HK-2 (cell line): ENCODE measurements around the gene ZDHHC11B.
"Not testable (repeated sequence)": the region's sequence is repeated elsewhere in the genome, so short reads cannot be mapped to it uniquely, and the experiment has no call there.

Experiments
- DNase-seq: peaks from one replicate; pipeline ENCODE4 v3.0.0-alpha.2; 2018; ENCODE audit not compliant: unreplicated experiment

Gene ZDHHC11B

DNA sequence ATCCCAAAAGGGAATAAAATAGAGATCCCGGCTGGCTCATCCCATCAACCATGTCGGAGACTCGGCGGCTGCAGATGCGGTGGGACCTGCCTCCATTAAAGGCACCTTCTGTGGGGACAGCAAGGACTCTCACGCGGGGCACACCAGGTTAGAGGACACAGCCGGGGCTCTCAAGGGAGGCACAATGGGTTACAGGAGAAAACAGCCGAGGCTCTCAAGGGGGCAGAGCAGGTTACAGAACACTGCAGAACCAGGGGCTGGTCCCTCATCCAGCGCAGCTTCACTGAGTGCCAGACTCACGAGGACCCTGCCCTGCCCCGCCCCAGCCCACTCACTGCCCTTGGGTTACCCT is 98.4 kb downstream of the ZDHHC11B start:
- DNase-seq: not testable (repeated sequence)

DNA sequence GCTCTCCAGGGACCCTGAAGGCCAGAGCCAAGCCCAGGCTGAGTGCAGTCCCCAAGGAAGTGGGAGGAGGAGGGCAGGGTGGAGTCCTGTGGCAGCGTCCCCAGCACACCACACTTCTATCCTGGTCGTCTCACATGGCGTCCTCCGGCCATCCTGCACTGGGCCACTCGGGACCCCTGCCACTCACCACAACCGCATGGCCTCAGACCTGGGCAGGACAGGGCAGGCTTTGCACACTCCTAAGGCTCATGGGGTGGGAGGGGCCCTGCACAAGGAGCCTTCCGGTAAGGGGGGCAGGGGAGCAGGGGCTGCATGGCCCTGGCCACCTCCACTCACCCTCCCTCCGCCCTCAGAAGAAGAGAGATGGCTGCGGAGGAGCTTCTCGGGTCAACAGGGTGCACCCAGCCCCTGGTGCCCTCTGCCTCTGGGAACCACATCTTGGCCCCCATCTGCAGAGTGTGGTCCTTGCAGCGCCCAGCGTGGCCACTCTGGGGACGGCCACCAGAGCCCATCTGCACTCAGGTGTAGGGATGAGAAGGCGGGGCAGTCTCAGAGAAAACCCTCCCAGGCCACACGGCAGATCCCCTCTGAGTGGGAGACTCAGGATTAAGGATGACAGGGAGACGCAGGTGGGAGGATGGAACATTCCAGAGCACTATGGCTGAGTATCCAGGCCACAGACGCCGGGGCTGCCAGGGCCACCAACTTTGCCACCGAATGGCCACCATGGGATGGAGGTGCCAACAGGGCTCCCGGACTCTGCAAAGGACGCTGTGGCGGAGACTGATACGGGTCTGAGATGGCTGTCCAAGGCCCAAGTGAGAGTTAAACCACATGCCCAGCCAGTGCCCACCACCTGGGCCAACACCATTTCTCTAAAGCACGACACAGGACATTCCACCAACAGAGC is 99.0 kb downstream of the ZDHHC11B start:
- DNase-seq: no peak

GRCh38 chr5:684751-685216 is 99.7 kb downstream of the ZDHHC11B start:
- no peak for DNase-seq

- no peak for DNase-seq
Measured at GRCh38 chr5:683551-684481, 100.7 kb downstream of the ZDHHC11B start.

- DNase-seq: not testable (repeated sequence)
Measured at GRCh38 chr5:682651-683358, 101.7 kb downstream of the ZDHHC11B start.

DNA sequence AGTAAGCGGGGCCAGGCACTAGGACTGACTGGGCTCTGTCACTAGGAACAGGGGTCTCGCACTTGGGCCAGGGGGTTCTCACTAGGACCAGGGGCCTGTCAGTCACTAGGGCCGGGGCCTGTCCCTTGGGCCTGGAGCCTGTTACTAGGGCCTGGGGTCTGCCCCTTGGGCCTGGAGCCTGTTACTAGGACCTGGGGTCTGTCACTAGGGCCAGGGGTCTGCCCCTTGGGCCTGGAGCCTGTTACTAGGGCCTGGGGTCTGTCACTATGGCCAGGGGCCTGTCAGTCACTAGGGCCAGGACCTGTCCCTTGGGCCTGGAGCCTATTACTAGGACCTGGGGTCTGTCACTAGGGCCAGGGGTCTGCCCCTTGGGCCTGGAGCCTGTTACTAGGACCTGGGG is 102.3 kb downstream of the ZDHHC11B start:
- DNase-seq: not testable (repeated sequence)

DNA sequence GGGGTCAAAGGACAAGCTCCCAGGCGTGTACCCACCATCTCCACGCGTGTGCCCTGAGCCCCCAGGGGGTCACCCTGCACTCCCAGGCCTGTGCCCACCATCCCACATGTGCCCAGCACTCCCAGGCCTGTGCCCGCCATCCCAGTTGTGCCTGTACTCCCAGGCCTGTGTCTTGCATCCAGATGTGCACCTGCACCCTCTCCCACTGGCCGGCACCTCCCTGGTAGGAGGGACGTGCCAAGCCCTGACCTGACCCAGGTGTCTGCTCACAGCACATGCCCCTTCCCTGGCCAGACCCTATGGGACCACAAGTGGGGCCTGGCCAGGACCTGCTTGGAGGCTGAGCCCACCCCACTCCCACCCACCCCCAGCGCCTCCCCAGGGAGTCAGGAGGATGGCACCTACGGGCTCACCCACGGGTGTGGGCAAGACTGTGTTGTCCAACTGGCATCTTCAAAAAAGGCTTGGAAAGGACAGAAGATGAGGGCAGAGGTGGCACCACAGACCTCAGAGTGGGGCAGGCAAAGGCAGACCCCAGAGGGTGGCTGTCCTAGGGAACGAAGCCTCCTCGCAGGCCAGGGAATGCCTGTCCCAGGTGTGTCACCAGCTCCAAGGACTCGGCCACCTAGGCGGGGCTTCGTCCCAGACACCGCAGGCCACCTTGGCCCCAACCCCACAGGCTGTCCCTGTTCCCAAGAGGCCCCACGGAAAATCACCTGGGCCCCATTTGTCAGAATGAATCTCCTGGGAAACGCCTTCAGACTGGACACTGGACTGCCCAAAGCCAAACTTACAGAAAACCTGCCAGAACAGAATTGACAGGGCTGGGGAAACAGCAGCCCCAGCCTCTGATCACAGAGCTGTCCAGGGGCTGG is 103.0 kb downstream of the ZDHHC11B start:
- not testable (repeated sequence) for DNase-seq

- DNase-seq: not testable (repeated sequence)
Measured at GRCh38 chr5:680836-681235, 103.7 kb downstream of the ZDHHC11B start.

- not testable (repeated sequence) for DNase-seq
Measured at GRCh38 chr5:680118-680795, 104.3 kb downstream of the ZDHHC11B start.

GRCh38 chr5:679166-679895 is 105.2 kb downstream of the ZDHHC11B start:
- DNase-seq: not testable (repeated sequence)

- not testable (repeated sequence) for DNase-seq
Measured at GRCh38 chr5:678521-678920, 106.0 kb downstream of the ZDHHC11B start.

GRCh38 chr5:677131-678101 is 107.1 kb downstream of the ZDHHC11B start:
- DNase-seq: no peak

- no peak for DNase-seq
Measured at GRCh38 chr5:676699-677076, 107.8 kb downstream of the ZDHHC11B start.

DNA sequence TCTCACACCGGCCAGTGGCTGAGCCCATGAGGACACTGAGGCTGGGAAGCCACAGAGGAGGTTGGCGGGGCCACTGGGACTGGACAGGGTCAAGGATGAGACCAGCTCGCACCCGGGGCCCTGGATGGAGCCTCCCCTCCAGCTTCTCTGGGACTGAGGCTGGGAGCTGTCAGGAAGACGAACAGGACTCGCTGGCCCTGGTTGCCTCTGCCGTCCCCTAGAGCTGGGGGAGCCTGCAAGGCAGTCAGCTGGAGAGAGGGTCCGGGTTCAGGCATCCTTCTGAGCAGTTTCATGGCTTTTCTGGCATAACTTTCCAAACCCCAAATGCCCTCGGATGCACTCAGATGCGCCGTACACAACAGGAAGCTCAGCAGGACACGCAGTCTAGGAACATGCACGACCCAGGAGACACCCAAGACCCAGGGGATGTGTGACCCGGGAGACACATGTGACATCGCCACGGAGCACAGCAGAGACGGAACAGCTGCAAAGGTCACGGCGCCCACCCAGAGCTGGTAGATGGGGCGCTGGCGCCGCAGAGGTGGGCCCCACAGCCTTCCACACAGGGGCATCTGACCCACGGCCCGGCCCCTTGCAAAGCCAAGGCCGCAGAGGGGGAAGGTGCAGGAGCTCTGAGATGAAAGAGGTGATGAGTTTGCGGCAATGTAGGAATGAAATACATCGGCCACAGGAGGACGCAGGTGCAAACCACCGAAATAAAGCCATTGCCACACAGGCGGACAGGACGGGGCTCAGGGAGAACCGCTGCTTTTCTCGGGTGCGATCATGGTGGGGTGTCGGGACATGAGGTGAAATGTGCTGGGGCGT is 108.4 kb downstream of the ZDHHC11B start:
- no peak for DNase-seq

GRCh38 chr5:675111-675870 is 109.2 kb downstream of the ZDHHC11B start:
- DNase-seq: no peak

- peak; percentile 24 for DNase-seq
Measured at GRCh38 chr5:674630-675011, 109.9 kb downstream of the ZDHHC11B start.
